OCI-LY7 (cell line): ENCODE results near the gene ASPRV1. TPM values are rescaled to one million over a fixed set of nuclear protein-coding genes. Genes with fewer than 3 reads are reported as not detected.

Experiments used
- BruUV-seq: library from RNA; stranded (reverse); fragments of 400-500 nt; replicated peaks from 2 replicates; lab custom pipeline; 2021; lab: Mats Ljungman, UMichigan
- CTCF ChIA-PET: fragments of 300-600 bp; sonication (Branson Sonifier 250); formaldehyde crosslinking; loops from one replicate; lab custom pipeline; 2022; ENCODE audit warnings: antibody characterized with exemption; ENCODE audit not compliant: unreplicated experiment; lab: Charles Lee
- POLR2A ChIA-PET: fragments of 300-600 bp; sonication (Branson Sonifier 250); formaldehyde crosslinking; loops from one replicate; lab custom pipeline; 2022; ENCODE audit warnings: antibody characterized with exemption; lab: Charles Lee
- DNase-seq: peaks from one replicate; pipeline ENCODE4 v3.0.0-alpha.2; 2015; ENCODE audit warnings: low spot score
- H2AFZ ChIP-seq: fragments of 200-600 bp; sonication (generic), shearing (Covaris generic); 2 replicates; pipeline ENCODE4 v1.6.1; 2014; ENCODE audit warnings: mild to moderate bottlenecking, antibody characterized with exemption, low read length, moderate library complexity
- H3K27ac ChIP-seq: fragments of 200-600 bp; sonication (generic); 2 replicates; pipeline ENCODE4 v1.5.1; 2014; ENCODE audit warnings: mixed run types, low read depth, mild to moderate bottlenecking, moderate library complexity, low read length, inconsistent platforms; ENCODE audit not compliant: poor library complexity, severe bottlenecking
- H3K36me3 ChIP-seq: fragments of 200-600 bp; sonication (generic); 2 replicates; pipeline ENCODE4 v1.6.1; 2014; ENCODE audit warnings: mild to moderate bottlenecking, antibody characterized with exemption, low read length, moderate library complexity, mixed read lengths; ENCODE audit not compliant: insufficient read depth
- H3K4me1 ChIP-seq: fragments of 200-600 bp; sonication (generic); 2 replicates; pipeline ENCODE4 v1.5.1; 2014; ENCODE audit warnings: mild to moderate bottlenecking, low read length; ENCODE audit not compliant: insufficient read depth, poor library complexity, severe bottlenecking
- H3K4me2 ChIP-seq: fragments of 200-600 bp; sonication (generic); 2 replicates; pipeline ENCODE4 v1.6.1; 2014; ENCODE audit warnings: mild to moderate bottlenecking, low read length
- H3K4me3 ChIP-seq: fragments of 200-600 bp; sonication (generic); 2 replicates; pipeline ENCODE4 v1.5.1; 2014; ENCODE audit warnings: mild to moderate bottlenecking, low read depth, low read length; ENCODE audit not compliant: poor library complexity, severe bottlenecking
- H3K79me2 ChIP-seq: fragments of 200-600 bp; sonication (generic); 2 replicates; pipeline ENCODE4 v1.6.1; 2016; ENCODE audit warnings: low read depth, mild to moderate bottlenecking, low read length, moderate library complexity, mixed read lengths; ENCODE audit not compliant: insufficient read depth
- H3K9me2 ChIP-seq: fragments of 200-600 bp; sonication (generic); 2 replicates; pipeline ENCODE4 v1.6.1; 2016; ENCODE audit warnings: mild to moderate bottlenecking, low read length, mixed read lengths; ENCODE audit not compliant: insufficient read depth
- H3K9me3 ChIP-seq: fragments of 200-600 bp; sonication (generic); 2 replicates; pipeline ENCODE4 v1.6.1; 2014; ENCODE audit warnings: mild to moderate bottlenecking, mixed run types, low read length, mixed read lengths
- H4K20me1 ChIP-seq: fragments of 200-600 bp; sonication (generic); 2 replicates; pipeline ENCODE4 v1.6.1; 2014; ENCODE audit warnings: mild to moderate bottlenecking, antibody characterized with exemption, low read length, moderate library complexity, mixed read lengths; ENCODE audit not compliant: insufficient read depth
- EZH2phosphoT487 ChIP-seq: fragments of 200-600 bp; sonication (generic); IDR thresholded peaks from 2 replicates; pipeline ENCODE4 v1.6.1; 2018; ENCODE audit warnings: low read depth, borderline replicate concordance, mild to moderate bottlenecking, mixed run types, antibody characterized with exemption, low read length, moderate library complexity, mixed read lengths
- intact Hi-C: fragments of 100-400 bp; cut with micrococcal nuclease; formaldehyde crosslinking; loops from one replicate; pipeline ENCODE4 v1.10.0; 2022; ENCODE audit not compliant: unreplicated experiment
- total RNA-seq, 2 experiments: library from RNA; depleted of rRNA in 1 of 2; stranded (reverse); fragments of >200 nt in 1 of 2; shearing (Covaris generic) in 1 of 2; gene quantifications; 2 replicates each; pipeline ENCODE4 v1.2.3, GENCODE V29; 2014 to 2022
- TF ChIP-seq, protein P1 (sequence below): fragments of 200-600 bp; sonication (generic); conservative IDR thresholded peaks from 2 replicates; pipeline ENCODE4 v1.5.1; 2014; ENCODE audit warnings: mild to moderate bottlenecking, antibody characterized with exemption, low read length, moderate library complexity, mixed read lengths

ASPRV1 gene
- total RNA-seq, 2 experiments from 2014 or later, result 1.3 to 1.4 TPM

DNA sequence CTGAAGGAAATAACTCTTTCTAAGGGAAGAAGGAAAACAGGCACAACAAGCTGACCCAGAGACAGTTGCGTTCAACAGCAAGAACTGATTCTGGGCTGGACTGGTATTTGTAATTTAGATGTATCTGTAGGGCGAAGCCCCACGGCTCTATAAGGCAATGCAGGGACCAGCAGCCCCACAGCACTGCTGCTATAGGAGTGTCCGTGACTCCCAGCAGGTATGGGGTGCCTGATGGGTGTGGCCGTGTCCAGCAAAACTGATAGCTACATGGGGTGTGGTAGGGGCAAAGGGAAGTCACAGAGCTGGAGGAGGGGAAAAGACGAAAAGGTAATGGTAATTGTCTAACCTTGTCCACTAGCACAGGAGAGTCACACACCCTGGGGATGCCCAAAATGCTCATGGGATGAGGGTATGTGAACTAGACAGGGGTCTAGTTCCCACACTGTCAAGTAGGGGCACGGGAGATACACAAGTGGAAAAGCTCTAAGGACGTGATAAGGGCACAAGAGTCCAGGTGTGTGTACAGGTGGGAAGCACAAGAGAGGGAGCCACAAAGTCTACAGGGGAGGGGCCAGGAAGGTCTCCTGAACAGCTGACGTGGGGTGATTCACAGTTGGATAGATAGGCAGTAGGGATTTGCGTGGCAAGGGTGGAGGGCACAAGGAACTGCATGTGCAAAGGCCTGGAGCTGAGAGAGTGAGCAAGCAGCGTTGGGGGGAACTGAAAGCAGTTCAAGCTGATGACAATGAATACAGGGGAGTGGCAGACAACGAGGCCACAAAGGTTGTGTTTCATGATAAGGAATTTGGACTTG is 48.5 kb upstream of the ASPRV1 start:
- peak; percentile 32 for DNase-seq
- Histone ChIP-seq H4K20me1 (no peaks in the 10 kb centered on the region), H2AFZ (peak overlapping the region; percentile 43; the same call in 1 of the 2 replicates), H3K9me3 (no peaks in the 10 kb centered on the region), H3K4me2 (0 out of 2 replicates have a peak overlapping the region, but pooled peaks have one; percentile 3), H3K79me2 (no peaks in the 10 kb centered on the region), H3K4me3 (no peak overlapping the region), H3K36me3 (peaks cover under 1% of the 10 kb centered on the region; the same call in 1 of the 2 replicates), H3K4me1 (peaks cover 9% of the 10 kb centered on the region), H3K9me2 (no peaks in the 10 kb centered on the region), H3K27ac (no peak overlapping the region)
- intact Hi-C loops, result no loop called here
- TF ChIP-seq, protein P1, sequence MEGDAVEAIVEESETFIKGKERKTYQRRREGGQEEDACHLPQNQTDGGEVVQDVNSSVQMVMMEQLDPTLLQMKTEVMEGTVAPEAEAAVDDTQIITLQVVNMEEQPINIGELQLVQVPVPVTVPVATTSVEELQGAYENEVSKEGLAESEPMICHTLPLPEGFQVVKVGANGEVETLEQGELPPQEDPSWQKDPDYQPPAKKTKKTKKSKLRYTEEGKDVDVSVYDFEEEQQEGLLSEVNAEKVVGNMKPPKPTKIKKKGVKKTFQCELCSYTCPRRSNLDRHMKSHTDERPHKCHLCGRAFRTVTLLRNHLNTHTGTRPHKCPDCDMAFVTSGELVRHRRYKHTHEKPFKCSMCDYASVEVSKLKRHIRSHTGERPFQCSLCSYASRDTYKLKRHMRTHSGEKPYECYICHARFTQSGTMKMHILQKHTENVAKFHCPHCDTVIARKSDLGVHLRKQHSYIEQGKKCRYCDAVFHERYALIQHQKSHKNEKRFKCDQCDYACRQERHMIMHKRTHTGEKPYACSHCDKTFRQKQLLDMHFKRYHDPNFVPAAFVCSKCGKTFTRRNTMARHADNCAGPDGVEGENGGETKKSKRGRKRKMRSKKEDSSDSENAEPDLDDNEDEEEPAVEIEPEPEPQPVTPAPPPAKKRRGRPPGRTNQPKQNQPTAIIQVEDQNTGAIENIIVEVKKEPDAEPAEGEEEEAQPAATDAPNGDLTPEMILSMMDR, result no peak
- no peak for TF ChIP-seq EZH2phosphoT487
- BruUV-seq, result no TSS peak
- ChIA-PET CTCF (no interaction called here), POLR2A (no interaction called here)

DNA sequence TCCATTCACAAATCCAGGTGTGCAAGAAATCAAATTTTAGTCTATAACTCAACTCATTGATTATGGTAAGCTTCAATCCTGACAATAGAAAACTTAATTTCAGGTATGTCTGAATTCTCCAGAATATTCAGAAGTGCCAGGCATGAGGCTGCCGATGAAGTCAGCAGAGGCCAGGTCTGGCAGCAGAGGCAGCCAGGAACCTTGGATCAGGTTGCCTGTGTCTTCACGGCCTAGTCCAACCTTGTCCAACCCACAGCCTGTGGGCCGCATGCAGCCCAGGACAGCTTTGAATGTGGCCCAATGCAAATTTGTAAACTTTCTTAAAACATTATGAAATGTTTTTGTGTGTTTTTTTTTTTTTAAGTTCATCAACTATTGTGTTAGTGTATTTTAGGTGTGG is 46.9 kb upstream of the ASPRV1 start:
- no peaks in the 10 kb centered on the region for H3K9me2 ChIP-seq
- no peak overlapping the region for H3K4me3 ChIP-seq
- H2AFZ ChIP-seq, result no peak overlapping the region
- DNase-seq, result no peak
- no peaks in the 10 kb centered on the region for H3K36me3 ChIP-seq
- no peaks in the 10 kb centered on the region for H3K9me3 ChIP-seq
- no peaks in the 10 kb centered on the region for H3K79me2 ChIP-seq
- intact Hi-C loops, result no loop called here
- H3K27ac ChIP-seq, result no peak overlapping the region
- no peaks in the 10 kb centered on the region for H4K20me1 ChIP-seq
- H3K4me2 ChIP-seq, result no peak overlapping the region
- no TSS peak for BruUV-seq
- CTCF ChIA-PET, result interaction anchor here (0.8 kb wide), 1 partner anchor 106 kb away, joined by 4 read pairs; no protein-coding TSS in a partner anchor
- POLR2A ChIA-PET, result interaction anchor here (0.6 kb wide), 1 partner anchor 68 kb away, joined by 3 read pairs; no protein-coding TSS in a partner anchor
- H3K4me1 ChIP-seq, result peaks cover 9% of the 10 kb centered on the region
- TF ChIP-seq, protein P1, result no peak
- TF ChIP-seq EZH2phosphoT487, result no peak

DNA sequence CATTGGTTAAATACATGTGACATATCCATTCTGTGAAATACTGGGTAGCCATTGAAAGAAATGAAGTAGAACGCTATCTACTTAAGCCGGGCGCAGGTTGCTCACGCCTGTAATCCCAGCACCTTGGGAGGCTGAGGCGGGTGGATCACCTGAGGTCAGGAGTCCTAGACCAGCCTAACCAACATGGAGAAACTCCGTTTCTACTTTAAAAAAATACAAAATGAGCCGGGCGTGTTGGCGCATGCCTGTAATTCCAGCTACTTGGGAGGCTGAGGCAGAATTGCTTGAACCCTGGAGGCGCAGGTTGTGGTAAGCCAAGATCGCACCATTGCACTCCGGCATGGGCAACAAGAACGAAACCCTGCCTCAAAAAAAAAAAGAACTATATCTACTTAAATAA is 45.7 kb upstream of the ASPRV1 start:
- CTCF ChIA-PET, result no interaction called here

More for the DNA sequence above, 45.7 kb upstream of the ASPRV1 start:
- Histone ChIP-seq H3K9me2 (no peaks in the 10 kb centered on the region), H3K4me2 (no peak overlapping the region), H3K4me3 (no peak overlapping the region), H2AFZ (no peak overlapping the region), H3K9me3 (no peaks in the 10 kb centered on the region), H4K20me1 (no peaks in the 10 kb centered on the region), H3K36me3 (no peaks in the 10 kb centered on the region), H3K27ac (no peak overlapping the region), H3K79me2 (no peaks in the 10 kb centered on the region), H3K4me1 (peaks cover 13% of the 10 kb centered on the region)
- intact Hi-C loops, result no loop called here
- POLR2A ChIA-PET, result no interaction called here
- BruUV-seq, result no TSS peak
- no peak for DNase-seq
- TF ChIP-seq, protein P1, result no peak
- TF ChIP-seq EZH2phosphoT487, result no peak
